ENCODE data around the gene NDUFAF8.
"Not testable (repeated sequence)": the region's sequence is repeated elsewhere in the genome, so short reads cannot be mapped to it uniquely, and the experiment has no call there.

The NDUFAF8 gene

GRCh38 chr17:81221371-81221841, 17.7 kb upstream of the NDUFAF8 start:
- peak overlapping the region; percentile 51 for H3K27ac ChIP-seq
- no peak for TF ChIP-seq CTCF (conservative IDR thresholded peaks at IDR 0.05; ENCODE audit: low read depth)
- POLR2A ChIA-PET (ENCODE audit: low non-redundant PET) = interaction anchor here (1.1 kb wide), 1 partner anchor 17 kb away, joined by 4 read pairs; the partner anchor contains the start of genes NDUFAF8 and TEPSIN
- CTCF ChIA-PET = no interaction called here
- DNase-seq (ENCODE audit: low spot score) = no peak

DNA sequence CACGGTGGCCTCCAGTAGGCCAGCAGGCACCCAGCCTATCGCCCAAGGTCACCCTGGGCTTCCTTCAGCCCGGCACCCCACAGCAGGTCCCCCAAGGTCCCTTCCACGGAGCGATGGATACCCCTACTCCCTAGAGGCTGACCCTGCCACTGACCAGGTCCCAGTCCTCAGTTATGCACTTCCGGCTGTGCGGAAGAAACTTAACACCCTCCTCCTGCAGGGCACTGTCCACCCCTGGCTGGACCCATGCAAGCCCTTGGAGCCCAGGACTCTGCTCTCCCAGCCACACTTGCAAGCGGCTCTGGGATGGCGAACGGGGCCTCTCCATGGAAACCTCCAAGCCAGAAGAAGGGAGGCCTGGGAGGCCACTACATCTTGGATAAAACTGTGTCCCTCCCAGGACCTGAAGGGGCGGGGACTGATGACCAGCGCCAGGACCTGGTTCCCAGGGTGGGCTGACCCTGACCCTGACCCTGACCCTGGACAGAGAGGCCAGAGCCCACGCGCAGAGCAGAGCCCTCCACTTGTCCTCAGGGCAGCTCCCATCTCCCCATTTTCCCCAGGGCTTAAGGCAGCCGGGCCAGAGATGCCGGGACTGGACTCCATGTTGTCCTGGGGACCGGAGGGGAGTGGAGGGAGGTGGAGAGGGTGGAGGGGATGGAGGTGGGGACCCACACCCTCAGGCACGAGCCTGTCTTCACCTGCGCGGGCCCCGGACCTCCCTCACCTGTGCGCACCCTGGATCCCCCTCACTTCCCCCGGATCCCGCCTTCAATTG, 17.1 kb upstream of the NDUFAF8 start:
- no peak for DNase-seq (ENCODE audit: low spot score)
- peak overlapping the region; percentile 51 for H3K27ac ChIP-seq
- no peak for TF ChIP-seq CTCF (conservative IDR thresholded peaks at IDR 0.05; ENCODE audit: low read depth)
- POLR2A ChIA-PET (ENCODE audit: low non-redundant PET) = interaction anchor here (0.9 to 1.4 kb wide), 2 partner anchors 17 to 89 kb away, joined by 3 to 8 read pairs; partner anchors contain the start of genes NDUFAF8 and TEPSIN
- CTCF ChIA-PET = interaction anchor here (0.6 kb wide), 1 partner anchor 66 kb away, joined by 3 read pairs; no protein-coding TSS in a partner anchor

DNA sequence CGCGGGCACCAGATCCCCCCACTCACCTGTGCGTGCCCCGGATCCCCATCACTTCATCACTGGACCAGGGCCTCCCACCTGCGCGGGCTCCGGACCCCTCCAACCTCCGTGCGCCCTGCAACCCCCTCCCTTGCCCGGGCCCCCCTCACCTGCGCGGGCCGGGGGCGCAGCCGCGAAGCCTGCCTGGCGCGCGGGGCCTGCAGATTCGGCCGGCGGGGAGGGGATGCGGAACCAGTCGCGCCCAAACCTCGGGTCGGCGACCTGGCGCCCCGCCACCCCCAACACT, 16.6 kb upstream of the NDUFAF8 start:
- DNase-seq (ENCODE audit: low spot score) = no peak
- peak overlapping the region; percentile 51 for H3K27ac ChIP-seq
- ChIA-PET CTCF (interaction anchor here (0.5 kb wide), 2 partner anchors 334 to 417 kb away, joined by 3 to 4 read pairs; no protein-coding TSS in a partner anchor), POLR2A (ENCODE audit: low non-redundant PET) (interaction anchor here (0.6 to 1.4 kb wide), 6 partner anchors 16 to 809 kb away, joined by 3 to 8 read pairs (median 3); partner anchors contain the start of genes NDUFAF8 and TEPSIN)
- TF ChIP-seq CTCF (conservative IDR thresholded peaks at IDR 0.05; ENCODE audit: low read depth) = no peak

DNA sequence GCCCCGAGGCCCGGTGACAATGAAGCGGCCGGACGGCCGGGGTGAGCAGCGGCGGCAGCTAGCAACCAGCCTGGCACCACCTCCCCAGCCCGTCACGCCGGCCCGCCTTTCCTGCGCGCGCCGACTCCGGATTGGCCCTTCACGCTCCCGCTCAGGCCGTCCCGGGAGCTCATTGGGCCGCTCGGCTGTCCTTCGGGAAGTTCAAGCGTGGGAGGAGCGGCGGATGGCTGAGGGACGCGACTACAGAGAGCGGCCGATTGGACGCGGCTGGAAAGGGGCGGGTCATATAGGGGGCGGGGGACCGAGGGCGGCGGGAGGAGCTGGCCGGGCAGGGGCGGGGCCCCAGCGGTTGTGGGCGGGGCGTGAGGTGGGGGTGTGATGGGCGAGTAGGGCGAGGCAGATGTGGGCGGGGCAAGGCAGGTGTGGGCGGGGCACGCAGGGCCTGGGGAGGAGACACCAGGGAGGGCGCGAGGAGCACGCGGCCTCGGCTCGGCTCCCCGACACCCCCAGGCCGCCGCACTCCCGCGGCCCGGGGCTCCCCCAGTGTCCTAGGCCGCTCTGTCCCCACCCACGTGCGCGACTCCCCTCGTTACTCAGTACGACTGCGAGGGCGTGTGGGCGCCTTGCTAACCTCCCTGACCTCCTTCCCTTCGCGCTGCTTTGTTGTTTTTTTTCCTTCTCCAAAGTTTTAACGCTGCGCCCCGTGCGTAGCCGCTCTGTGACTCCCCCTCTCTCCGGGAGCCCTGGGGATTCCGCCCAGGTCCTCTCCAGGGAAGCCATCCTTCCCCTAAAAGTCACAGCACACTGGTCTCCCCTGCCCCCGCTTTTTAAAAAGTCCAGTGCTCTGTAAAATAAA, 16.0 kb upstream of the NDUFAF8 start, which contains the start of gene CEP131:
Gene CEP131 (minus strand): TSS at position 60 of the 856 bp plus-strand sequence. CDS start 2,909 bp downstream, outside the sequence.
- no peak for TF ChIP-seq CTCF (conservative IDR thresholded peaks at IDR 0.05; ENCODE audit: low read depth)
- ChIA-PET CTCF (interaction anchor here (0.5 kb wide), 2 partner anchors 335 to 417 kb away, joined by 3 to 4 read pairs; no protein-coding TSS in a partner anchor), POLR2A (ENCODE audit: low non-redundant PET) (interaction anchor here (0.6 to 1.4 kb wide), 6 partner anchors 16 to 810 kb away, joined by 3 to 8 read pairs (median 3); partner anchors contain the start of genes NDUFAF8 and TEPSIN)
- peak within 1 kb of the TSS; percentile 67 for H3K27ac ChIP-seq
- DNase-seq (ENCODE audit: low spot score) = peak; percentile 99

GRCh38 chr17:81223762-81224130, 15.4 kb upstream of the NDUFAF8 start:
- CTCF ChIA-PET = interaction anchor here (0.7 kb wide), 1 partner anchor 16 kb away, joined by 3 read pairs; no protein-coding TSS in a partner anchor
- H3K27ac ChIP-seq = peak overlapping the region; percentile 67
- POLR2A ChIA-PET (ENCODE audit: low non-redundant PET) = no interaction called here
- TF ChIP-seq CTCF (conservative IDR thresholded peaks at IDR 0.05; ENCODE audit: low read depth) = no peak
- DNase-seq (ENCODE audit: low spot score) = no peak

GRCh38 chr17:81227630-81228029, 11.5 kb upstream of the NDUFAF8 start:
- POLR2A ChIA-PET (ENCODE audit: low non-redundant PET); DNase-seq (ENCODE audit: low spot score): not testable (repeated sequence)

More at GRCh38 chr17:81227630-81228029, 11.5 kb upstream of the NDUFAF8 start:
- CTCF ChIA-PET, H3K27ac ChIP-seq: not testable (repeated sequence)
